Cardiac muscle cell (in vitro differentiated cells and primary cell): ENCODE measurements around the gene NPAS4. TPM values are rescaled to one million over a fixed set of nuclear protein-coding genes. Genes with fewer than 3 reads are reported as not detected.

Experiments used
- DNase-seq, 2 donors: peaks; one replicate each; pipeline versions ENCODE4 v3.0.0 to v3.0.0-alpha.2; 2010 to 2017; ENCODE audit warnings: low read depth in 1 of 2, low spot score in 1 of 2
- H3K27ac ChIP-seq: fragments of 200-600 bp; sonication (generic); 2 replicates; pipeline ENCODE4 v1.5.1; 2016
- H3K27me3 ChIP-seq: fragments of 200-600 bp; sonication (generic); 2 replicates; pipeline ENCODE4 v1.6.0; 2016; ENCODE audit warnings: control low read depth
- H3K36me3 ChIP-seq: fragments of 200-600 bp; sonication (generic); 2 replicates; pipeline ENCODE4 v1.5.1; 2016; ENCODE audit warnings: control low read depth
- H3K4me1 ChIP-seq: fragments of 200-600 bp; sonication (generic); 2 replicates; pipeline ENCODE4 v1.8.1; 2017; ENCODE audit warnings: low read depth, mild to moderate bottlenecking, mixed run types
- H3K4me3 ChIP-seq: fragments of 200-600 bp; sonication (generic); 2 replicates; pipeline ENCODE4 v1.5.1; 2016; ENCODE audit warnings: mild to moderate bottlenecking
- H3K9me3 ChIP-seq: fragments of 200-600 bp; sonication (generic); 2 replicates; pipeline ENCODE4 v1.5.1; 2017; ENCODE audit warnings: low read depth, mild to moderate bottlenecking, control low read depth
- CTCF ChIP-seq: IDR thresholded peaks from 2 replicates; pipeline ENCODE4 v1.5.1; 2012; ENCODE audit warnings: low read depth, mild to moderate bottlenecking, low read length
- polyA plus RNA-seq: library from polyadenylated mRNA; unstranded; fragments of >200 nt; fragmentation: Nextera tagmentation; extraction: Ambion mirVana; gene quantifications from 2 replicates; pipeline ENCODE4 v1.2.1, GENCODE V29; 2016
- total RNA-seq: library from RNA; depleted of rRNA; stranded (reverse); fragments of >200 nt; gene quantifications from 2 replicates; pipeline ENCODE4 v1.2.3, GENCODE V29; 2016

NPAS4 gene
- total and polyA plus RNA-seq, 2 experiments from 2014 or later: 1.2 TPM; not detected in 1

- H3K27me3 ChIP-seq: peaks cover 17% of the 10 kb centered on the region
- H3K27ac ChIP-seq: peak overlapping the region; percentile 98
- TF ChIP-seq CTCF: peak; percentile 100
- H3K4me3 ChIP-seq: peak overlapping the region; percentile 53
- H3K36me3 ChIP-seq: no peaks in the 10 kb centered on the region
- H3K4me1 ChIP-seq: peaks cover 26% of the 10 kb centered on the region
- DNase-seq: peak; percentile 96 to 99
- H3K9me3 ChIP-seq: no peaks in the 10 kb centered on the region
These were observed 12.2 kb upstream of the NPAS4 start for GRCh38 chr11:66408488-66409214.

DNA sequence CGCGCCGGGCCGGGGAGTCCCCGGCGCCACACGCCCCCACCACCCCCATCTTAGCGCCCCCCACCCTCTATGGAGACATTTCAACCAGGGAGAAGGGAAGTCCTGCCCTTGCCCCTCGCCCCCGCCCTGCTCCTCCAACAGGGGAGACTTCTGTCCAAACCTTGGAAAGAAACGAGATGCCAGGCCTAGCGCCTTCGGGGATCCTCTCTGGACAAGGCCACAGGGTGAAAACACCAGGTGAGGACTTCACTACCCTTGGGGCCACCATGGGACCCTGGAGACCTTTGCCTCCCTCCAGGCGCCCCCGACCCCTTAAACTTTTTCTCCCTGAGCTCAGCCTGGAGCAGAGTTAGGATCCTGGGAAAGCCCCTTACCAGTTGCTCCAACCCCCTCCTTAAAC is 11.6 kb upstream of the NPAS4 start:
- DNase-seq: no peak
- H3K4me3 ChIP-seq: peak overlapping the region; percentile 53

GRCh38 chr11:66410191-66410590 is 10.6 kb upstream of the NPAS4 start:
- peaks cover 10% of the 10 kb centered on the region for H3K27me3 ChIP-seq
- no peak overlapping the region for H3K4me3 ChIP-seq
- peak overlapping the region; percentile 22 for H3K27ac ChIP-seq
- H3K4me1 ChIP-seq: peaks cover 32% of the 10 kb centered on the region
- no peak for TF ChIP-seq CTCF
- DNase-seq: no peak
- no peaks in the 10 kb centered on the region for H3K36me3 ChIP-seq
- H3K9me3 ChIP-seq: no peaks in the 10 kb centered on the region

More for the DNA sequence above, 11.6 kb upstream of the NPAS4 start:
- Histone ChIP-seq H3K36me3 (no peaks in the 10 kb centered on the region), H3K4me1 (peaks cover 29% of the 10 kb centered on the region), H3K27me3 (peaks cover 12% of the 10 kb centered on the region), H3K27ac (peak overlapping the region; percentile 98), H3K9me3 (no peaks in the 10 kb centered on the region)
- no peak for TF ChIP-seq CTCF

DNA sequence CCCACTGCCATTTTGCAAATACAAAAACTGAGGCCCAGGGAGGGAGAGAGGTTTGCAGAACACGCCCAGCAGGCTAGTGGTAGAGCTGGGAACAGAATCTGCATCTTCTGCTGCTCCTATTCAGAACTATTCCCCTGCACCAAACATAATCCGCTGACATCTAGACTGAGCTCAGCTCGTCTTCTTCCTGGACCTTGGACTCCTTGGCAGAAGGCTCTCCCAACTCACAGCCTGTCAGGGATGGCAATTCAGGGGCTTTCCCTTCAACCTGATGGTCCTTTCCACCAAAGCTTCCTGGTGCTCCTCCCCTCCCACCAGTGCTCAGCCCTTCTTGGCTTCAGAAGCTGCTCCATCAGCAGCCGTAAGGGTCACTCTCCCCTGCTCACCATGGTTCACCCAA is 9.5 kb upstream of the NPAS4 start:
- H3K9me3 ChIP-seq: no peaks in the 10 kb centered on the region

GRCh38 chr11:66412110-66412509 is 8.7 kb upstream of the NPAS4 start:
- no peak for TF ChIP-seq CTCF
- peaks cover 32% of the 10 kb centered on the region for H3K4me1 ChIP-seq
- no peaks in the 10 kb centered on the region for H3K36me3 ChIP-seq
- H3K9me3 ChIP-seq: no peaks in the 10 kb centered on the region
- H3K4me3 ChIP-seq: no peak overlapping the region
- no peaks in the 10 kb centered on the region for H3K27me3 ChIP-seq
- H3K27ac ChIP-seq: no peak overlapping the region
- no peak for DNase-seq

More for the DNA sequence above, 9.5 kb upstream of the NPAS4 start:
- no peak overlapping the region for H3K4me3 ChIP-seq
- H3K27ac ChIP-seq: no peak overlapping the region
- no peak for TF ChIP-seq CTCF
- no peaks in the 10 kb centered on the region for H3K36me3 ChIP-seq
- DNase-seq: no peak
- peaks cover 32% of the 10 kb centered on the region for H3K4me1 ChIP-seq
- H3K27me3 ChIP-seq: no peaks in the 10 kb centered on the region
